Measurements from ENCODE around the gene TRAPPC3.

The TRAPPC3 gene

DNA sequence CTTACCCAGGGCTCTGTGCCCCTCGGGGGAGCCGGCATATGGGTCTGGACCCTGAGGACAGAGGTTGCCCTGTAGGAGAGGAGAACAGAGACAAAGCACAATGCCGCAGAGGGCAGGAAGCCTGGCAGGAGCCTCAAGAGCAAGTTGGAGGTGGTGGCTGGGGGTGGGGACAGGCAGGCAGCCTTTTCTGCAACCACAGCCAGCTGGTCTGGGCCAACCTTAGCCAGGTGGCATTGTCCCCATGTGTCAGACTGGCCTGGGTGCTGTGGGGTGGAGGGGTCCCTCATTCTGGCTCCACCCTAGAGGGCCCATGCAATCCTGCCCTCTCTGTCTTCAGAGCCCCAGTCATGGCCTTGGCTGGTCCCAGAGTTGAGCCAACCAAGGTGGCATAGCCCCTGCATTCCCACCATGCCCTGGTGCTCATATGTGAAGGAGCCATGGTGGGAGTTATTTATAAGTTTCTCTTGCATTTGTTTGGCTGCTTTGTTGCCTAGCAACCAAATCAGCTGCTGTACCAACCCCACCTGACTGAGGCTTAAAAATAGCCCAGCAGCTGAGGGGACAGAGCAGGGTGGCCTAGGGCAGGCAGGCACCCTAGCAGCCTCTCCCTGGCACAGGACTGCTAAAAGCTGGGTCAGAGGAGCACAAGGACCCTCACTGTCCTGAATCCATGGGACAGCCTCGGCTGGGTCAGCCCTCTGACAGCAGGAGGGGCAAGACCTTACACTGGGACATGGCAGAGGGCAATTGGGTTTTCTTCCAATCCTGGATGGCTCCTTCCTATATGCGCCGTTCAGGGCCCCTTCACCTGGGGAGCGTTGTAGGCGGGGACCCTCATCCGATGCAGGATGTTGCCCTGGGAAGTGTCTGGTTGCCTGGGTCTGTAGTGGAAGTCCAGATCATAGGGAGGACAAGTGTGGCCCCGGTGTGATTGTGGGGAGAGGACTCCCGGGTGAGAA lies 26.1 kb upstream of the TRAPPC3 start:
- TF ChIP-seq EZH2phosphoT487 (conservative IDR thresholded peaks at IDR 0.05; ENCODE audit: low read length) = no peak
- TF ChIP-seq, protein P1, sequence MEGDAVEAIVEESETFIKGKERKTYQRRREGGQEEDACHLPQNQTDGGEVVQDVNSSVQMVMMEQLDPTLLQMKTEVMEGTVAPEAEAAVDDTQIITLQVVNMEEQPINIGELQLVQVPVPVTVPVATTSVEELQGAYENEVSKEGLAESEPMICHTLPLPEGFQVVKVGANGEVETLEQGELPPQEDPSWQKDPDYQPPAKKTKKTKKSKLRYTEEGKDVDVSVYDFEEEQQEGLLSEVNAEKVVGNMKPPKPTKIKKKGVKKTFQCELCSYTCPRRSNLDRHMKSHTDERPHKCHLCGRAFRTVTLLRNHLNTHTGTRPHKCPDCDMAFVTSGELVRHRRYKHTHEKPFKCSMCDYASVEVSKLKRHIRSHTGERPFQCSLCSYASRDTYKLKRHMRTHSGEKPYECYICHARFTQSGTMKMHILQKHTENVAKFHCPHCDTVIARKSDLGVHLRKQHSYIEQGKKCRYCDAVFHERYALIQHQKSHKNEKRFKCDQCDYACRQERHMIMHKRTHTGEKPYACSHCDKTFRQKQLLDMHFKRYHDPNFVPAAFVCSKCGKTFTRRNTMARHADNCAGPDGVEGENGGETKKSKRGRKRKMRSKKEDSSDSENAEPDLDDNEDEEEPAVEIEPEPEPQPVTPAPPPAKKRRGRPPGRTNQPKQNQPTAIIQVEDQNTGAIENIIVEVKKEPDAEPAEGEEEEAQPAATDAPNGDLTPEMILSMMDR (IDR thresholded peaks at IDR 0.05; ENCODE audit: insufficient read depth, low read length, poor library complexity, severe bottlenecking) = no peak
- no peaks in the 10 kb centered on the region for H3K36me3 ChIP-seq (ENCODE audit: low read length)
- no peaks in the 10 kb centered on the region for H3F3A ChIP-seq (ENCODE audit: insufficient read depth)
- H3K27me3 ChIP-seq (ENCODE audit: low read length) = no peaks in the 10 kb centered on the region
- no peak overlapping the region for H3K4me3 ChIP-seq (ENCODE audit: insufficient read depth, low read length, poor library complexity, severe bottlenecking)
- no peaks in the 10 kb centered on the region for H3K9me3 ChIP-seq (ENCODE audit: insufficient read depth, low read length)
- H3K4me2 ChIP-seq (ENCODE audit: low read depth, low read length, poor library complexity, severe bottlenecking) = no peak overlapping the region
- H4K20me1 ChIP-seq (ENCODE audit: low read depth, low read length) = no peaks in the 10 kb centered on the region
- no peaks in the 10 kb centered on the region for H3K79me2 ChIP-seq (ENCODE audit: insufficient read depth, low read length)
- no peaks in the 10 kb centered on the region for H3K9me2 ChIP-seq (replicated peaks; ENCODE audit: insufficient read depth, low read length)
- H2AFZ ChIP-seq (ENCODE audit: low read depth, low read length, severe bottlenecking) = no peak overlapping the region
- H3K9ac ChIP-seq (ENCODE audit: low read length) = no peak overlapping the region
- H3K27ac ChIP-seq (ENCODE audit: low read depth, low read length) = peak overlapping the region; percentile 43; the same call in 1 of the 2 replicates

GRCh38 chr1:36174713-36175112 lies 25.4 kb upstream of the TRAPPC3 start:
- no peak for TF ChIP-seq EZH2phosphoT487 (conservative IDR thresholded peaks at IDR 0.05; ENCODE audit: low read length)
- TF ChIP-seq, protein P1 (IDR thresholded peaks at IDR 0.05; ENCODE audit: insufficient read depth, low read length, poor library complexity, severe bottlenecking) = no peak
- Histone ChIP-seq H3K36me3 (ENCODE audit: low read length) (no peaks in the 10 kb centered on the region), H3K9me2 (replicated peaks; ENCODE audit: insufficient read depth, low read length) (no peaks in the 10 kb centered on the region), H3K4me2 (ENCODE audit: low read depth, low read length, poor library complexity, severe bottlenecking) (no peak overlapping the region), H3K79me2 (ENCODE audit: insufficient read depth, low read length) (no peaks in the 10 kb centered on the region), H3K9ac (ENCODE audit: low read length) (no peak overlapping the region), H3K27ac (ENCODE audit: low read depth, low read length) (peak overlapping the region; percentile 43; the same call in 1 of the 2 replicates), H4K20me1 (ENCODE audit: low read depth, low read length) (no peaks in the 10 kb centered on the region), H3F3A (ENCODE audit: insufficient read depth) (no peaks in the 10 kb centered on the region), H3K27me3 (ENCODE audit: low read length) (no peaks in the 10 kb centered on the region), H3K4me3 (ENCODE audit: insufficient read depth, low read length, poor library complexity, severe bottlenecking) (no peak overlapping the region), H3K9me3 (ENCODE audit: insufficient read depth, low read length) (no peaks in the 10 kb centered on the region), H2AFZ (ENCODE audit: low read depth, low read length, severe bottlenecking) (no peak overlapping the region)

DNA sequence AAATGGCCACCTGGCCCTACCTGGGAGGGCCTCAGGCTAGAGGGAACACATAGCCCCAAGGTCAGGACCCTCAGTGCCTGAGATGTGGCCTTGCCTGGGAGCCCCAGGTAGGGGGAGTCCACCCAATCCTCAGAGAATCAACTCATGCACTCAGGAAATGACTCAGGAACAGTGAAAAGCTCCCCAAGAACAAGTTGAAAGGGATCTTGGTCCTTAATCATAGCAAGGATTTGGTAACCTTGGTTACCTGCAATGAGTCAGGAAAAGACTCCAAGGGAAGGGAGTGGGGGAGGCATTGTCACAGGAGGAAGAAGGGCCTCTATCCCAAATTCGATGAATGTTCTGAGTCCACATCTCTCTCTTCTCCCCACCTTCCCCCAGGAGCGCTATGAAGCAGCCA lies 23.7 kb upstream of the TRAPPC3 start:
- no peak for TF ChIP-seq EZH2phosphoT487 (conservative IDR thresholded peaks at IDR 0.05; ENCODE audit: low read length)
- TF ChIP-seq, protein P1 (IDR thresholded peaks at IDR 0.05; ENCODE audit: insufficient read depth, low read length, poor library complexity, severe bottlenecking) = no peak
- no peaks in the 10 kb centered on the region for H3K36me3 ChIP-seq (ENCODE audit: low read length)
- no peaks in the 10 kb centered on the region for H4K20me1 ChIP-seq (ENCODE audit: low read depth, low read length)
- H3K4me2 ChIP-seq (ENCODE audit: low read depth, low read length, poor library complexity, severe bottlenecking) = no peak overlapping the region
- no peaks in the 10 kb centered on the region for H3K9me2 ChIP-seq (replicated peaks; ENCODE audit: insufficient read depth, low read length)
- no peaks in the 10 kb centered on the region for H3K9me3 ChIP-seq (ENCODE audit: insufficient read depth, low read length)
- peaks cover 5% of the 10 kb centered on the region; the same call in 1 of the 2 replicates for H3K79me2 ChIP-seq (ENCODE audit: insufficient read depth, low read length)
- H3K9ac ChIP-seq (ENCODE audit: low read length) = no peak overlapping the region
- H3K27ac ChIP-seq (ENCODE audit: low read depth, low read length) = no peak overlapping the region
- H3K4me3 ChIP-seq (ENCODE audit: insufficient read depth, low read length, poor library complexity, severe bottlenecking) = no peak overlapping the region
- H3F3A ChIP-seq (ENCODE audit: insufficient read depth) = no peaks in the 10 kb centered on the region
- no peaks in the 10 kb centered on the region for H3K27me3 ChIP-seq (ENCODE audit: low read length)
- no peak overlapping the region for H2AFZ ChIP-seq (ENCODE audit: low read depth, low read length, severe bottlenecking)

Data from SU-DHL-6 (cell line).